DND-41 (cell line): ENCODE measurements around the gene GDA.

Source experiments
- CTCF ChIP-seq: IDR thresholded peaks from 2 replicates; pipeline ENCODE4 v1.5.1; 2012; ENCODE audit warnings: borderline replicate concordance, low read length, moderate library complexity, mild to moderate bottlenecking; ENCODE audit not compliant: poor library complexity, severe bottlenecking; ENCODE audit errors: extremely low read depth
- EZH2 ChIP-seq: IDR thresholded peaks from 3 replicates; pipeline ENCODE4 v1.6.1; 2012; ENCODE audit warnings: borderline replicate concordance, low read depth, mild to moderate bottlenecking, moderate library complexity, low read length, inconsistent platforms; ENCODE audit not compliant: severe bottlenecking

- TF ChIP-seq CTCF = no peak
- no peak for TF ChIP-seq EZH2
These were observed 6.1 kb downstream of the GDA start for GRCh38 chr9:72155301-72155700.
